ENCODE results near the gene AKAP13. TPM values are rescaled to one million over a fixed set of nuclear protein-coding genes. Genes with fewer than 3 reads are reported as not detected.
A peak's percentile ranks its signal among the peaks of the same experiment; 100 is the strongest.

AKAP13 gene
- total RNA-seq, 1 donor from 2014 or later: 73.8 TPM

DNA sequence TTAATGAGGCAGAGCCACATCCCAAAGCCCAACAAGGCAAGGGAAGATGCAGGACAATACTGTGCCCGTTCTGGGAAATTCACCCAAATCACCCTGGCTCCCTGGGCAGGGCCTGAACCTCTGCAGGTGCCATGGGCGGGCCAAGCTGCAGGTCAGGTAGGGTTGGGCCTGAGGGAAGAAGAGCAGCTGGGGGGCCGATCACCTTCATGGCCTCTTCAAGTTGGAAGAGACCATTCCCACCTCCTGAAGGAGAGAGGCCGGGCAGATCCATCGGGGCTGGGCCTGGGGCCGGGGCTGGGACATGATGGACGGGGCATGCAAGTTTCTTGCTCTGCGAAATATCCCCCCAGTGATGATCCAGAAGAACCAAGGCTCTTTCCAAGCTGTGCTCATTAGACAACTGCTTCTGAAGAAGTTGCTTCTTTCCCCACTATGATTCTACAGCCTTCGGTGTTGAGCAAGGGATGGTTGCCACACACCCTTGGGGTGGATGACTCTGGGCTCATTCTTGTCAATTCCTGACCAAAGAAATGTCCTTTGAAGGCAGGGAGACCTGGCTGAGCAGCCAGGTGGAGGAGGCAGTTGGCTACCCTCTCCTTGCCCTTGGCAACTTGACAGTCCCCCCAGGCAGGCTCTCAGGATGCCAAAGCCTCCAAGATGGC is 376.1 kb downstream of the AKAP13 start:
- no peaks in the 10 kb centered on the region for H3K79me2 ChIP-seq (ENCODE audit: low read depth)
- no peak overlapping the region for H3K27ac ChIP-seq
- no peaks in the 10 kb centered on the region for H3K9me3 ChIP-seq (ENCODE audit: low read depth)
- H3K9ac ChIP-seq: no peak overlapping the region
- no peaks in the 10 kb centered on the region for H4K20me1 ChIP-seq (ENCODE audit: low read depth)
- no peak overlapping the region for H2AFZ ChIP-seq (replicated peaks)
- H3K27me3 ChIP-seq: no peaks in the 10 kb centered on the region
- Mint-ChIP-seq H3K27ac (no peak overlapping the region), H3K36me3 (peaks cover 33% of the 10 kb centered on the region), H3K4me3 (no peak overlapping the region), H3K4me1 (peaks cover 36% of the 10 kb centered on the region), H3K27me3 (ENCODE audit: insufficient read depth, low read depth) (peaks cover under 1% of the 10 kb centered on the region), H3K9me3 (no peaks in the 10 kb centered on the region)
- DNase-seq (ENCODE audit: low spot score): no peak
- TF ChIP-seq EZH2 (IDR thresholded peaks at IDR 0.05) (no peak), EZH2phosphoT487 (IDR thresholded peaks at IDR 0.05) (no peak)
- TF ChIP-seq, protein P1, sequence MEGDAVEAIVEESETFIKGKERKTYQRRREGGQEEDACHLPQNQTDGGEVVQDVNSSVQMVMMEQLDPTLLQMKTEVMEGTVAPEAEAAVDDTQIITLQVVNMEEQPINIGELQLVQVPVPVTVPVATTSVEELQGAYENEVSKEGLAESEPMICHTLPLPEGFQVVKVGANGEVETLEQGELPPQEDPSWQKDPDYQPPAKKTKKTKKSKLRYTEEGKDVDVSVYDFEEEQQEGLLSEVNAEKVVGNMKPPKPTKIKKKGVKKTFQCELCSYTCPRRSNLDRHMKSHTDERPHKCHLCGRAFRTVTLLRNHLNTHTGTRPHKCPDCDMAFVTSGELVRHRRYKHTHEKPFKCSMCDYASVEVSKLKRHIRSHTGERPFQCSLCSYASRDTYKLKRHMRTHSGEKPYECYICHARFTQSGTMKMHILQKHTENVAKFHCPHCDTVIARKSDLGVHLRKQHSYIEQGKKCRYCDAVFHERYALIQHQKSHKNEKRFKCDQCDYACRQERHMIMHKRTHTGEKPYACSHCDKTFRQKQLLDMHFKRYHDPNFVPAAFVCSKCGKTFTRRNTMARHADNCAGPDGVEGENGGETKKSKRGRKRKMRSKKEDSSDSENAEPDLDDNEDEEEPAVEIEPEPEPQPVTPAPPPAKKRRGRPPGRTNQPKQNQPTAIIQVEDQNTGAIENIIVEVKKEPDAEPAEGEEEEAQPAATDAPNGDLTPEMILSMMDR (IDR thresholded peaks at IDR 0.05): no peak
- H3K4me3 ChIP-seq: no peak overlapping the region
- peaks cover 24% of the 10 kb centered on the region for H3F3A ChIP-seq (ENCODE audit: low read depth)
- H3K4me2 ChIP-seq: no peak overlapping the region
- H3K36me3 ChIP-seq: no peaks in the 10 kb centered on the region
- peaks cover 14% of the 10 kb centered on the region for H3K4me1 ChIP-seq

DNA sequence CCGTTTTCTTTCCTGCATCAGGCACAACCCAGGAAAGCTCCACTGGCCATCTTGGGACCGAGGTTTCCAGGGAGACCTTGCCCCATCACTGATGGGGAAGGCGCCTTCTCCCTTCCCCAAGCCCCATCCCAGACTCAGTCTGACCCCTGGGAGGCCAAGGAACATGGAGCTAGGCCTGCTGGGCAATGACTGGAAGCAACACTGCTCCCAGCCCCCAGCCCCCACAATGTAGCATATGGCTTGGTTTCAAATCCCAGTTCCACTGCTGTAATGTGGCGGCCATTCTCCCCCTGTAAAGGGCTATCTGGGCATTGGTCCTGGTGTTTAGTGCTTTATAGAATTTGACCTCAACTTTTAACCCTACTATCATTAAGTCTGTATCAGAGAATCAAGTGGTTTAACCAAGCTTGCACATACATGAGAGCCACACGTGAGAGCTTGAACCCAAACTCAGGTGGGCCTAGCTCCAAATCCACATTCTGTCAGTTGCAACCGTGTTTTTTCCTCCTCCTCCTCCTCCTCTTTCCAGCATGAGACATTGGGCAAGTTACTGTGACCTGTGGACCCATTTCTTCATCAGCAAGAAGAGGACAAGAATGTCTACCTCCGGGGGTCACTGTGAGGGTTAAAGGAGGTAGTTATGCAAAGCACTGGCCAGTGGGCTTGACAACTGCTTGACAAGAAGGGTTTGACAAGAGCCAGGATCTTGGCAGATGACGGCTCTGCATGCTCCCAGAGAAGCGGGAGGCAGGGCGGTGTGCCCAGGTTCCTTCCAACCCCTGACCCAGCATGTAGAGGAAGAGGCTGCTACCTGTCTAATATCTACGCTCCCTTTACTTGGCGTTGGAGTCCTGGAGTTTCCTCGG is 376.9 kb downstream of the AKAP13 start:
- Mint-ChIP-seq H3K27ac (peak overlapping the region; percentile 89), H3K4me3 (no peak overlapping the region), H3K4me1 (peaks cover 32% of the 10 kb centered on the region), H3K27me3 (ENCODE audit: insufficient read depth, low read depth) (no peaks in the 10 kb centered on the region), H3K36me3 (peaks cover 37% of the 10 kb centered on the region), H3K9me3 (no peaks in the 10 kb centered on the region)
- Histone ChIP-seq H3K27me3 (no peaks in the 10 kb centered on the region), H3K79me2 (ENCODE audit: low read depth) (no peaks in the 10 kb centered on the region), H3K9me3 (ENCODE audit: low read depth) (no peaks in the 10 kb centered on the region), H3K9ac (no peak overlapping the region), H3F3A (ENCODE audit: low read depth) (peaks cover 17% of the 10 kb centered on the region), H3K36me3 (no peaks in the 10 kb centered on the region), H3K4me2 (no peak overlapping the region), H2AFZ (replicated peaks) (no peak overlapping the region), H4K20me1 (ENCODE audit: low read depth) (peaks cover 5% of the 10 kb centered on the region), H3K27ac (no peak overlapping the region), H3K4me3 (no peak overlapping the region), H3K4me1 (peaks cover 6% of the 10 kb centered on the region)
- no peak for DNase-seq (ENCODE audit: low spot score)
- TF ChIP-seq EZH2phosphoT487 (IDR thresholded peaks at IDR 0.05) (no peak), EZH2 (IDR thresholded peaks at IDR 0.05) (no peak)
- TF ChIP-seq, protein P1 (IDR thresholded peaks at IDR 0.05): no peak

DNA sequence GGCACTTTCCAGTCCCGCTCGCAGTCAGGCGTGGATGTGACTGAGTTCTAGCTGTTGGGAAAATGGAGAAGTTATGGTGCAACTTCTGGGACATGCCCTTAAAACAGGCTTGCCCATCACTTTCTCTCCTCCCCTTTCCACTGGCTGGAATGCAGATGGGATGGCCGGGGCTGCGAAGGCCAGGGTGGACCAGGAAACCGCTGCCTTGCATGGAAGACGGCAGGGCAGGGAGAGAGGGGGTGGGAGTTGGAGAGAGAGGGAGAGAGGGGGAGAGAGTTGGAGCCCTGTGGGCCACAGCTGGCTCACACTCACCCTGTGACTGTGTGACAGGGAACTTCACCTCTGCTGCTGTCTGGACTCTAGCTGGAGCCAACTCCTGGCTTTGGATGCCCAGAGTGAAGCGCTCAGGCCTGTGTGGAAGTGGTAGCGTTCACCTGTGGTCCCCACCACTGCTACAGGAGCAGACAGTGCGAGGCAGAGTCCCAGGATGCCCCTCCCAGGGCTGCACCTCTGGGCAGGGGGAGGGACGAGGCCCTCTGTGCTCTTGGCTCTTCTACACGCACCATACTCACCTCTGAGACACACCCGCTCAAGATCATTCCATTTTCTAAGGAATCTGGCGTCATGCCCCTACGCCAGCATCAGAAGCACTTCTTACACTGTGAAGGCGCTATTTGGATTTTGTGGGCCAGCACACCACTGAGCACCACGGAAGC is 377.7 kb downstream of the AKAP13 start:
- Histone ChIP-seq H3K4me1 (no peaks in the 10 kb centered on the region), H3K27ac (no peak overlapping the region), H2AFZ (replicated peaks) (no peak overlapping the region)

More for the DNA sequence above, 377.7 kb downstream of the AKAP13 start:
- no peaks in the 10 kb centered on the region for H3K9me3 ChIP-seq (ENCODE audit: low read depth)
- H3K9ac ChIP-seq: no peak overlapping the region
- Mint-ChIP-seq H3K4me3 (no peak overlapping the region), H3K36me3 (peaks cover 37% of the 10 kb centered on the region), H3K4me1 (peaks cover 29% of the 10 kb centered on the region), H3K27me3 (ENCODE audit: insufficient read depth, low read depth) (no peaks in the 10 kb centered on the region), H3K27ac (peak overlapping the region; percentile 89), H3K9me3 (no peaks in the 10 kb centered on the region)
- H3K79me2 ChIP-seq (ENCODE audit: low read depth): peaks cover 4% of the 10 kb centered on the region
- no peaks in the 10 kb centered on the region for H3K27me3 ChIP-seq
- H3F3A ChIP-seq (ENCODE audit: low read depth): peaks cover 9% of the 10 kb centered on the region
- H4K20me1 ChIP-seq (ENCODE audit: low read depth): peaks cover 10% of the 10 kb centered on the region
- TF ChIP-seq EZH2phosphoT487 (IDR thresholded peaks at IDR 0.05): no peak
- TF ChIP-seq EZH2 (IDR thresholded peaks at IDR 0.05): no peak
- TF ChIP-seq, protein P1 (IDR thresholded peaks at IDR 0.05): no peak
- H3K4me2 ChIP-seq: no peak overlapping the region
- H3K36me3 ChIP-seq: no peaks in the 10 kb centered on the region
- DNase-seq (ENCODE audit: low spot score): no peak
- no peak overlapping the region for H3K4me3 ChIP-seq

All from neural progenitor cell (in vitro differentiated cells).